Measurements from ENCODE around the gene TMEM132C. TPM values are rescaled to one million over a fixed set of nuclear protein-coding genes. Genes with fewer than 3 reads are reported as not detected.

TMEM132C gene
- total and polyA plus RNA-seq, 2 of the 4 experiments (the other 2 are of a cell fraction), result not detected

- no peak overlapping the region for H3K14ac ChIP-seq (replicated peaks; ENCODE audit: low read depth, low read length)
- no peak overlapping the region for H4K5ac ChIP-seq (ENCODE audit: low read depth, low read length)
- in situ Hi-C loops (cut with MboI; ENCODE audit: low sequenced_read_pairs), result no loop called here
- ChIA-PET CTCF (no interaction called here), POLR2A (ENCODE audit: unreplicated experiment) (no interaction called here)
- H2BK15ac ChIP-seq (ENCODE audit: low read depth, low read length), result no peak overlapping the region
- no peak overlapping the region for H3K56ac ChIP-seq (ENCODE audit: extremely low read depth, insufficient read depth, low read length)
- ATAC-seq (ENCODE audit: low read depth), result no peak
- H2BK5ac ChIP-seq (ENCODE audit: low read depth, low read length, poor library complexity, severe bottlenecking), result no peak overlapping the region
- no peak overlapping the region for H2BK20ac ChIP-seq (ENCODE audit: low read depth, low read length)
- no peaks in the 10 kb centered on the region for H3K27me3 ChIP-seq (ENCODE audit: control insufficient read depth, insufficient read depth, low read length)
- H3K36me3 ChIP-seq (ENCODE audit: control insufficient read depth, insufficient read depth, low read length), result no peaks in the 10 kb centered on the region
- H4K8ac ChIP-seq (ENCODE audit: low read depth in 2 of 2, low read length in 2 of 2), result no peak overlapping the region
- H4K91ac ChIP-seq (ENCODE audit: insufficient read depth, low read depth, low read length), result no peak overlapping the region
- no peaks in the 10 kb centered on the region for H3K4me1 ChIP-seq (ENCODE audit: control insufficient read depth, insufficient read depth, low read length)
- H3K79me1 ChIP-seq (ENCODE audit: low read depth in 1 of 2, low read length in 2 of 2), result no peaks in the 10 kb centered on the region
- intact Hi-C loops (cut with micrococcal nuclease), result no loop called here
- no peak overlapping the region for H3K23ac ChIP-seq (ENCODE audit: low read depth, low read length)
- no TSS peak for BruUV-seq (replicated peaks)
- TF ChIP-seq USF2 (IDR thresholded peaks at IDR 0.05; ENCODE audit: low read depth, low read length), result no peak
- TF ChIP-seq CTCF (conservative IDR thresholded peaks at IDR 0.05; ENCODE audit: low read depth, low read length), result no peak
- no peak for TF ChIP-seq NFE2L2 (IDR thresholded peaks at IDR 0.05; ENCODE audit: low read depth, low read length)
- TF ChIP-seq BHLHE40 (IDR thresholded peaks at IDR 0.05; ENCODE audit: low read depth, low read length), result no peak
- no peak for TF ChIP-seq MXI1 (IDR thresholded peaks at IDR 0.05; ENCODE audit: borderline replicate concordance, low read depth, low read length)
- no peak for TF ChIP-seq RAD21 (IDR thresholded peaks at IDR 0.05; ENCODE audit: low read length)
- TF ChIP-seq RFX5 (IDR thresholded peaks at IDR 0.05; ENCODE audit: low read depth, low read length), result no peak
- TF ChIP-seq MAZ (IDR thresholded peaks at IDR 0.05; ENCODE audit: borderline replicate concordance, low read depth, low read length), result no peak
- TF ChIP-seq CEBPB (IDR thresholded peaks at IDR 0.05; ENCODE audit: low read depth, low read length), result no peak
- no peak for TF ChIP-seq POLR2A (IDR thresholded peaks at IDR 0.05; ENCODE audit: low read depth, low read length)
- no peak for TF ChIP-seq SMC3 (IDR thresholded peaks at IDR 0.05; ENCODE audit: low read depth, low read length)
- TF ChIP-seq, protein P1, sequence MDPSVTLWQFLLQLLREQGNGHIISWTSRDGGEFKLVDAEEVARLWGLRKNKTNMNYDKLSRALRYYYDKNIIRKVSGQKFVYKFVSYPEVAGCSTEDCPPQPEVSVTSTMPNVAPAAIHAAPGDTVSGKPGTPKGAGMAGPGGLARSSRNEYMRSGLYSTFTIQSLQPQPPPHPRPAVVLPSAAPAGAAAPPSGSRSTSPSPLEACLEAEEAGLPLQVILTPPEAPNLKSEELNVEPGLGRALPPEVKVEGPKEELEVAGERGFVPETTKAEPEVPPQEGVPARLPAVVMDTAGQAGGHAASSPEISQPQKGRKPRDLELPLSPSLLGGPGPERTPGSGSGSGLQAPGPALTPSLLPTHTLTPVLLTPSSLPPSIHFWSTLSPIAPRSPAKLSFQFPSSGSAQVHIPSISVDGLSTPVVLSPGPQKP (IDR thresholded peaks at IDR 0.05; ENCODE audit: borderline replicate concordance, low read depth, low read length), result no peak
- TF ChIP-seq CHD1 (IDR thresholded peaks at IDR 0.05; ENCODE audit: low read depth, low read length), result no peak
- TF ChIP-seq MAFK (IDR thresholded peaks at IDR 0.05; ENCODE audit: low read depth, low read length), result no peak
- TF ChIP-seq RCOR1 (IDR thresholded peaks at IDR 0.05; ENCODE audit: insufficient replicate concordance, low read length), result no peak
- TF ChIP-seq FOS (IDR thresholded peaks at IDR 0.05; ENCODE audit: low read depth, low read length), result no peak
- no CpG with 5 or more reads among the region's 4 CpGs for WGBS, 2 experiments (ENCODE audit: extremely low coverage in 2 of 2, insufficient read length in 1 of 2)
- H3K4me3 ChIP-seq (ENCODE audit: insufficient read depth, low read depth, low read length), result no peak overlapping the region
- H4K20me1 ChIP-seq (ENCODE audit: insufficient read depth, low read length), result no peaks in the 10 kb centered on the region
- no peak overlapping the region for H3K9ac ChIP-seq (ENCODE audit: low read depth, low read length)
- no peak overlapping the region for H3K18ac ChIP-seq (ENCODE audit: low read depth, low read length)
- no peak overlapping the region for H2AK5ac ChIP-seq (ENCODE audit: low read depth, low read length)
- H2AK9ac ChIP-seq (replicated peaks; ENCODE audit: low read depth, low read length, poor library complexity), result no peak overlapping the region
- H2AFZ ChIP-seq (replicated peaks; ENCODE audit: low read length, poor library complexity), result no peak overlapping the region
- no peak for DNase-seq
- no peak overlapping the region for H3K27ac ChIP-seq (ENCODE audit: insufficient read depth, low read length)
- H3K9me1 ChIP-seq (ENCODE audit: insufficient read depth, low read length), result no peaks in the 10 kb centered on the region
- H3K4ac ChIP-seq (ENCODE audit: low read depth, low read length), result no peak overlapping the region
- peaks cover 33% of the 10 kb centered on the region for H3K9me3 ChIP-seq (ENCODE audit: control insufficient read depth, insufficient read depth, low read length)
- dilution Hi-C loops (cut with HindIII; ENCODE audit: low sequenced_read_pairs, unreplicated experiment), result no loop called here
- no peak overlapping the region for H3K4me2 ChIP-seq (ENCODE audit: low read depth, low read length)
- H2BK120ac ChIP-seq (ENCODE audit: low read depth, low read length), result no peak overlapping the region
Observed at GRCh38 chr12:128603573-128604115, 336.7 kb downstream of the TMEM132C start.

Measured in IMR-90 (cell line).